Activated CD4-positive, alpha-beta T cell treated with anti-CD3 and anti-CD28 coated beads for 4 hours (primary cell): ENCODE data around the gene INTS2.
A peak's percentile ranks its signal among the peaks of the same experiment; 100 is the strongest.
"Not testable (repeated sequence)": the region's sequence is repeated elsewhere in the genome, so short reads cannot be mapped to it uniquely, and the experiment has no call there.

ENCODE experiments used
- DNase-seq, 2 donors: peaks; one replicate each; pipeline ENCODE4 v3.0.0-alpha.2; 2020

INTS2 gene

GRCh38 chr17:61927208-61928100 is at the start of gene INTS2:
INTS2 (minus strand) TSS chr17:61927982; CDS start chr17:61926644, 1,338 bp downstream.
- peak; percentile 92 to 97 for DNase-seq

- DNase-seq = no peak
These were observed 46.3 kb upstream of the INTS2 start for GRCh38 chr17:61974115-61974514.

- DNase-seq = no peak
These were observed 44.5 kb upstream of the INTS2 start for GRCh38 chr17:61972311-61972710.

- DNase-seq = no peak
These were observed 42.2 kb upstream of the INTS2 start for GRCh38 chr17:61970030-61970429.

GRCh38 chr17:61968757-61969156 is 41.0 kb upstream of the INTS2 start:
- DNase-seq = no peak

GRCh38 chr17:61967729-61968128 is 39.9 kb upstream of the INTS2 start:
- no peak for DNase-seq

GRCh38 chr17:61966191-61966590 is 38.4 kb upstream of the INTS2 start:
- DNase-seq = no peak

- no peak for DNase-seq
These were observed 27.8 kb upstream of the INTS2 start for GRCh38 chr17:61955619-61956018.

GRCh38 chr17:61947367-61948078 is 19.7 kb upstream of the INTS2 start:
- DNase-seq = no peak

- no peak for DNase-seq
These were observed 18.6 kb upstream of the INTS2 start for GRCh38 chr17:61946359-61946758.

- no peak for DNase-seq
These were observed 15.3 kb upstream of the INTS2 start for GRCh38 chr17:61943117-61943516.

- DNase-seq = no peak
These were observed 14.3 kb upstream of the INTS2 start for GRCh38 chr17:61942085-61942484.

GRCh38 chr17:61928101-61928436 is 287 bp upstream of the INTS2 start:
- no peak for DNase-seq

- DNase-seq = no peak
These were observed 965 bp downstream of the INTS2 start for GRCh38 chr17:61926826-61927207.

GRCh38 chr17:61915162-61915561 is 12.6 kb downstream of the INTS2 start:
- DNase-seq = not testable (repeated sequence)

- DNase-seq = no peak
These were observed 19.3 kb downstream of the INTS2 start for GRCh38 chr17:61908292-61909037.

- DNase-seq = no peak
These were observed 20.4 kb downstream of the INTS2 start for GRCh38 chr17:61907361-61907760.

- DNase-seq = peak in 1 of 2 donors; percentile 24
These were observed 23.6 kb downstream of the INTS2 start for GRCh38 chr17:61904094-61904710.

GRCh38 chr17:61903251-61903650 is 24.5 kb downstream of the INTS2 start:
- no peak for DNase-seq

GRCh38 chr17:61897548-61898180 is 30.1 kb downstream of the INTS2 start:
- no peak for DNase-seq

GRCh38 chr17:61895391-61895790 is 32.4 kb downstream of the INTS2 start:
- DNase-seq = no peak

- not testable (repeated sequence) for DNase-seq
These were observed 33.5 kb downstream of the INTS2 start for GRCh38 chr17:61894310-61894709.

- not testable (repeated sequence) for DNase-seq
These were observed 40.0 kb downstream of the INTS2 start for GRCh38 chr17:61887733-61888132.
